NCI-H1105 treated with DMSO at 0.1 percent for 48 hours (cell line): ENCODE results near the gene HCRTR1.

Source experiments
- DNase-seq: peaks from one replicate; lab custom pipeline; 2025; lab: John Stamatoyannopoulos, UW

HCRTR1 gene

DNA sequence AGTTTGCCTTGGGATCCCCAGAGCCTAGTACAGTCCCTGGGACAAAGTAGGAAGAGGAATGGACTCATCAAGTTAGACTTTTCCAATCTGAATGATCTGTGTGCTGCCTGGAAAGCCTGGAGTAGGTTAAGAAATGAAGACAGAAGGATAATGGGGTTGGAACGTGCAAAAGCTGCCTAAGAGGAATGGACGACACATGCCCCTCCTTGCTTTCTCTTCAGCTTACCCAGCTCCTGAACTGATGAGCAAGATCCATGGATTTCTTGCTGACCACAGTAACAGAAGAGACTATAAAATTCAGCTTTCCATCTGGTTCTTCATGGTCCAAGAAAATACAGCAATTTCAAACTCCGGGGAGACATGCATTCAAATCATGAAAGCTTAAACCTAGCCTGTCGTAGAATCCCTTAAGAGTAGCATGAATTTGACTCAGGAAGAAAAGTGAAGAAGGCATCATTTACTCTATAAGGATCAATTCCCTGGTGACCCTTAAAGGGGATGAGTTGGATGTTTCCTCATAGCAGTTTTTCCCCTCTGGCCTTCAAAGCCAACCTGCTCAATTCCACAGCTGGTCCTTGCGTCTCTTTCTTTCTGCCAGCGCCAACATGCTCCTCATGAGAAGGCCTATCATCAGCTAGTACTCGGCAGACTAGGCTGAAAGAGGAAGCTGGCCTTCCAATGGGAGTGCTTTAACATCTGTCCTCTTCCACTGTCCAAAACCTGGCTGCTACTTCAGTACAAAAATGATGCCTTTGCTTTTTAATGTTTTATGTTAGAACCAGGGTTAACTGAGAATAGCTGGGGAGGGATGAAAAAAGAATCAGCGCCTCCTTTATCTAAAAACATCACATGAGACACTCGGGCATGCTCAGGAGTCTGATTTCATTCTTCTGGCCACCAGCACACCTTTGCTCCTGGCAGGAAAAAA is 32.9 kb downstream of the HCRTR1 start:
- no peak for DNase-seq

DNA sequence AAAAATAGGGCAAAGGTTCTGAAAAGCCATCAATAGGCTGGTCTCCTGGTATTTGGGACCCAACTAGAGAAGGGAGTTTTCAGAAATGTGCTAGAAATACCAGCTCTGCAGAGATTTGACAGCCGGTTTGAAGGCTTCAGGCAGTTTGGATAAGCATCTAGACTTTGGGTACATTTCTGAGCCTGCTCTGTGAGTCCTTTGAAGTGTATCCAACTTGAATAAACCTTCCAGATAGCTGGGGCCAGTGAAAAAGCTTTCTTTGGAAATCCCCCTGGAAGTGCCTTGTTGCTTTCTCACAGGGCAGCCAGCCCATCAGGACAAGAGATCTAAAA is 33.6 kb downstream of the HCRTR1 start:
- no peak for DNase-seq

DNA sequence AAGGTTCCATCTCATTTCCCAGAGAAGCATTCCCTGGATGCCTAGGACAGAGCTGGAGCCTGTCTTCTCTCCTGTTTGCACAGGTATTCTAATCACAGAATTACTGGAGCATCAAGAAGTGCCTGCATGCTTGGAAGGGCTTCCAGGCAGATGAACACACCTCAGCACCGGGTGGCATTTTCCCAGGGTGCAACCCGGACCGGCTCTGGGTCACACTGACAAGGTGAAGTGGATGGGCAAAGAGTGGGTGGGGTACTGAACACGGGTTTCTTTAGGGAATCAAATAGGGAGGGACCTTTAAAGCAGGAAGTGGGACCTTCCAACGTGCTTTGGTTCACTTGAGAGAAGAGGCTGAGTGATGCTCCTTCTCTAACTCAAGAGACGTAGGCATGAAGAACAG is 34.3 kb downstream of the HCRTR1 start:
- DNase-seq = no peak

DNA sequence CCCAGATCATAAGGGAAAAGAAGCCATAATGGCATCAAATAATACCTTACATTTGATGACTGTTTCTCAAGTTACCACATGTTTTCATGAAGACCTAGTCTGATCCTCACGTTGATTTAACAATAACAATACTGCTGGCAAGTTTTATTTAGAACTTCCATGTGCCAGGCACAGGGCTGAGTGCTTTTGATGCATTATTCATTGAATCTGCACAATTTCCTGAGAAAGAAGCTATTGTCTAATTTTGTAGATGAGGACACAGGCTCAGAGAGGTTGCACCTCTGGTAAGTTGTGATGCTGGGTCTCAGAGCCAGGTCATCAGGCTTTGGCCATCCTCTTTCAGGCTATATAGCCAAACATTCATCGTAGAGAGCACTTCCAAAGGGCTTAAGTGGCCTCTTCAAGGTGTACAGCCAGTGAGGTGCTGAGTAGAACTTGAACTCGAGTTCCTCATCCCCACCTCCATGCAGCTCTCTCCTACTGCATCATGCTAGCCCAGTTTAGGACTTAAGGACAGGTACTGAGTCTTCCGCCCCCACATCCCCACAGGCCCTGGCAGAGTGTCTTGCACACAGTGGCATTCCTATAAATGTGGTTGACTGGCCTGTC is 35.5 kb downstream of the HCRTR1 start:
- no peak for DNase-seq

DNA sequence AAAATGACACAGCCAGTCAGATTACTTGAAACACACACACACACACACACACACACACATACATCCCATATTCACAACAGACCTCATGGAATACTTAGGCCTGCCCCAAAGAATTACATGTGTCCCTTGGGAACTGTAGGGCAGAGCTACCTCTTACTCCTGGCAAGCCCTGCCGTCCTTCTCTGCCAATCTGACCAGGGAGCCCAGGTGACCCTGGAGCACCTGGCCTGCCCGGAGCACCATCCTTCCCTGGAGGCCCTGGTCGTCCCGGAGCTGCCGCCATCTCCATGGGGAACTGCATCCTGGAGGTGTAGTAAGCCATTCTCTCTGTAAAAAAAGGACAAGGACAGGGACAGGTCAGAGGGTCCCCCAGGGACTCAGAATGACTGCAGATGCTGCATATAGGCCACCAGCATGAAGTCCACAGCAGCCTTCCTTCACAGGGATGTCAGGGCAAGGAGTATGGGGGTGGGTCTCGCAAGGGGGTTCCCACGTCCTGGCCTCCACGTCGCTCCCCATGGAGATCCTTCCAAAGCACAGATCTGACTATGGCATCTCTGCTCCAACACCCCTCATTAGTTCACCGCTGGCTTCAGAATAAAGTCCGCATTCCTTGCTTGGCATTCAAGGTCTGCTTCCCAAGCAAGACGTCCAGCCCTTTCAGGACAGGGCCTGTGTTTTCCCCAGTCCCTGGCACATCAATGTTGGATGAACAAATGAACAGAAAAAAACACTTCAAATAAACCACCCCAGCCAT is 36.4 kb downstream of the HCRTR1 start:
- no peak for DNase-seq

DNA sequence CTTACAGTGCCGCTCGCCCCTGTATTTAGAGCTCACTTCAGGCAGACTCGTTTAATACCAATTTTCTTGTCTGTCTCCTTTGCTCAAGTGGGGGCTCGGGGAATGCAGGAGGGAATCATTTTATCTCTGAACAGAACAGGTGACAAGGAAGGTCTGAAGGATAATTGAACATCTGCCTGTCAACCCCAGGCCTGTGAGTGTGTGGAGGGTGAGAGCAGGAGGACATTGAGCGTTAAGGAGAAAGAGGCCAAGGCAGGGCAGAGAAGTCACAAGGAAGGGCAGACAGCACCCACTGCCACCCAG is 36.9 kb downstream of the HCRTR1 start:
- no peak for DNase-seq

DNA sequence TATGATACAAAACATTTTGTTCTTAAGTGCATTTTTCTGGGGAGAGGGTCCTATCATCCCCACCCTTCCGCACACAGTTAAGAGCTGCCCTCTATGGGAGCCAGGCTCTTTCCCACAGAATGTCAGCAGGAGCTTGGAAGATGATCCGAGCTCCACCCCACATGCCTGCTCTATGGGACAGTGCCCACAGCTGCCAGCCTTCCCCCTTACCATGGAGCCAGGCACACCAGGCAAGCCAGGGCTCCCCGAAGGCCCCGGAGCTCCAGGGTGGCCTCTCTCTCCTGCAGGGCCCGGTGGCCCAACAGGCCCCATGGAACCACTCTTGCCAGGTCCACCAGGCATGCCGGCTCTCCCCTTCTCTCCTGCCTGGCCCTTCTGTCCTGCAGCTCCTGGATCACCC is 37.6 kb downstream of the HCRTR1 start:
- no peak for DNase-seq

DNA sequence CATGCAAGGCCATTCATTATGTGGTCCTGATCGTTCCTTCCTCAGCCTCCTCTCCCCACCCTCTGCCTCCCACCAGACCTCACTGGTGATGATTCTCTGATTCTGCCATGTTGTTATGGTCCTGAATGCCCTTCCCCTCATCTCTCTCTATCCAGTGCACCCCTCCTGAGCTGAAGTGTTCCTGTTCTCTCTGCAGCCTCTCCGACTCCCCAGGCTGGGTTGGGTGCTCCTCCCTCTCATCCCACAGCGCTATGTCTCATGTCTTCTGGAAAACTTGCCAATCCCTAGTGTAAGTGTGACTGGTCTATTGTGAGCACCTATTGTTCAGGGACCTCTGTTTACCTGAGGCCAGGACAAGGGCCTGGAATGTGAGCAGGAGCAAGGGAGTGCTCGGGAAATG is 38.3 kb downstream of the HCRTR1 start:
- DNase-seq = no peak

DNA sequence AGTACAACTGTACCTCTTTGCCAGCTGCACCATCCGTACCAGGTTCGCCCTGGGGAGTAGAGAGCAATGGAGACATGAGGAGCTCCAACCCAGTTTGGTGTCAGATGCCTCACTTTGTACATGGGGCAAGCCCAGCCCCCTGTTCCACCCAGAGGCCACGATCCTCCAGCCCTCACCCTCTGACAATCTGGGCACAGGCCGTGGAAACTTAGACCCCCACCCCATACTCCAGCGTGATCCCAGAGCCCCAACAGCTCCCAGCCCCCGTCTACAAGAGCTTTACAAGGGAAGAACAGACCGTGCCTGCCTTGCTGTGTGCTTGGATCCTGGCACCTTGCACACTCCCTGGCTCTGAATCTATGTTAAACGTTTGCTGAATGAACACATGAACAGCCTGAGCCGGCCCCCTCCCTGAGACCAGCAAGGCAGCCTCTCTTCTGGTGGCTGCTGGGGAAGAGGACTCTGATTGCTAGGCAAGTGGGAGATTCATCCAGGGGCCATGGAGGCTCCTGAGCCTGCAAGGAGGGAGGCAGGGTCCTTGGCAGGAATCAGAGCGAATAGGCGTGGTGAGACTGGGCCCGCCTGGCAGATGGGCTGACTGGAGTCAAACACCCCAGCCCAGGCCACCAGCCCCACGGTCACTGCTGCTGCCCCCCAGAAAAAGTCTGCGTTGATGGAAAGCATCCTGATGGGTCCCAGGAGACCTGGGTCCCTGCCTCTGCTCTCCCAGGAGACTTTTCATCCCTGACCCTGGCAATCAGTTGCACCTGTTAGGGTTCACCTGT is 39.7 kb downstream of the HCRTR1 start:
- no peak for DNase-seq

DNA sequence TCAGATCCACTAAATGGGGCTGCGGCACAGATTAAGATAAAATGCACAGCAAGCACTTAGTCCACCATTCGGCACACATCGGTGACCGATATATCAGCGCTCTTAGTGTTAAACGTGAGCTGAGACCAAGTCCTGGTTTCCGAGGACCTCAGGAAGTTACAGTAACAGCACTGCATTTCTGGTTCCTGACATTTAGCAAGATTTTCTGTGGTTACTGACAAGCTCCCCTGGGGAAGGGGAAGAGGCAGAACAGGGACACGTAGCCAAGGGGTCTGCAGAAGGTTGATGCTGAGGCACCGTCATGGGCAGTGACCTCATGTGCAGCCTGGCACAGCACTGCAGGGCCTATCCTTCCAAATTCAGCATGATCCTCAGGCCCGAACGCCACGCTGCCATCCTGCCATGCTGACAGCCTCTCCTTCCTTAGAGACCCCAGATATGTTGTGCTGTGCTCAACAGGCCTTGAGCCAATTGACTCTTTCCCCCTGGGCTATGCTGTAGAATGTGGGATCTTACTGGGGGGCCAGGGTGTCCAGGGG is 40.6 kb downstream of the HCRTR1 start:
- DNase-seq = no peak

DNA sequence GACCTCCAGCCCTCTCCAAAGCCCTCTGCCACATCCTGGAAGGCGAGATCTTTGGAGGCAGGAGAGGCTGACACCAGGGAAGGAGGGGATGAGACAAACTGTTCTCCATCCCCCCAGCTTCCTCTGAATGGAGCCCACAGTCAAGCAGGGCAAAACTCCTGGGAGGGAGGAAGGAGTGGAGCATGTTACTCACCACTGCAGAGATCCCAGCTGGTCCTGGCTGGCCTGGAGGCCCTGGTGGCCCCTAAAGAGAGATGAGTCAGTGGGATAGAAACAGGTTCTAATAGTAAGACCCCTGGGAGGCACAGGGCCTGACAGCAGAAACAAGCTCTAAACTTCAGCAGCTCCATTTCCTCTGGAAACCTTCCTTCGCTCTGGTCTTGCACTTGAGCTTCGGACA is 41.2 kb downstream of the HCRTR1 start:
- DNase-seq = no peak

DNA sequence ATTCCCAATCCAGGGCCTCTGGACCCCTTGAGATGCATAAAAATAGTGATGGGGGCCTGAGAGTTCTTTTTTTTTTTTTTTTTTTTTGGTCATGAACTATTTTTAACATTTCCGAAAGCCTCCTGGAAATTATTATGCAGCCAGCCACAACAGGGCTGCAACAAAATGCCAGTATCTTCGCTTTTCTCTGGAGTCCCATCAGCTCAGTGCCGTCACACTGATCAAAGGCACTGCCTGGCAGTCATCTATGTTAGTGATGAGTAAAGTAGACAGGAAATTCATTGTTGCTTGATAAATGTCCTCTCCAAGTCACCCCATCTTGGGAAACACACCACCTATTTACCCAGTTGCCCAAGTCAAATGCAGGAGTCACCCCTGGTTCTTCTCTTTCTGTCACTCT is 42.4 kb downstream of the HCRTR1 start:
- no peak for DNase-seq

DNA sequence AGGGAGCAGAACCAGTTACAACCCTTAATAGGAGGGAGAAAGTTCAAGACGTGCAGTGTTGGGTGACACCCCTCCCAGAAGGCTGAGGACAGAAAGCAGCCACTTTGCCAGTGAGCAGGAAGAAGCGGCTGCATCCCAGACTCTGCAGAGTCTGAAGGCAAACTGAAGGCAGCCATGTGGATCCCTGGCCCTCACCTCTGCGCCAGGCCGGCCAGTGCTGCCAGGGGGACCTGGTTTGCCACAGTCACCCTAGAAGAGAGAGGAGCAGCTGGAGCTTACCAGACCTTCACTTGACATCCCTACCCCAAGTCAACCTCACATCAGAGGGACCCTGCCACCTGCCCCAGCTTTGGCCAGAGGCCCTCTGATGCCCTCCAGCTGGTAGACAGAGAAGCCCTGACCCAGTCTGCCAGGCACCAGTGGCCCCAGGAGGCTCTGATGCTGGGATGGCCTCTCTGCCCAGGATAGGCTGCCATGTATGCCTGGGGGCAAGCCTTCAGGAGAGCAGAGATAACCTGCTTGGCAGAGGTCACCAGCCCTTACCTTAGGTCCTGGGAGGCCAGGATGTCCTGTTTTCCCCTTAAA is 43.5 kb downstream of the HCRTR1 start:
- DNase-seq = no peak

DNA sequence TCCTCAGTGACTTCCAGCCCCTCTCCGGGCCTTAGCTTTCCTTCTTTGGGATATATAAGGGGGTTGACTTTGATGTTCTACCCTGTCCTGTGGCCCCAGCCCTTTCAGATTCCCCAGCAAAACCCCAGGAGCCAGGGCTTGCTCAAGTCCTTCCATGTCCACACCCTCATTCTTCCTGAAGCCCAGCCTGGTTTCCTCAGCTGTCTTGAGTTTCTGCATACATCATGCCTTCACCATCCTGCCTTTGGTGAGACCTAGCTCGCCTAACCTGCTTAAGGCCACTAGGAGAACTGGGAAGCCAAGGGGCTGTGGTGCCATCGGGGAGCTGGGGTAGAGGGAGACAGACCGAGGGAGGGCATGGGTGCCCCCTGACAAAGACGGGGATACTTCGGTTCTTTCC is 44.4 kb downstream of the HCRTR1 start:
- DNase-seq = no peak

DNA sequence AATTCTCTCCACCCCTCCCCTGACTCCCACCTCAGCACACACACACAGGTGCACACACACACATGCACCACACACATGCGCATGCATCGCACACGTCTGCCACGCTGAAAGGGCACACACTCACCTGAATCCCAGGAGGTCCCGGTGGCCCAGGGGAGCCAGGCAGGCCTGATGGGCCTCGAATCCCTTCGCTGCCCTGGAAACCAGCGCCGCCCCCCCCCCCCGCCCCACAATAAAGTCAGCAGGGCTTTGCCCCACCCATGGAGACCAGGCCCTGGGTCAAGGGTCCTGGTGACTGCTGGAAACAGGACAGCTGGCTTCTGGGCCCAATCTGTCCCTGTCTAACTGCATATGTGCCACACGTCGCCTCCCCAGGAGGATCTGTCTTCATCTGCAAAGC is 45.0 kb downstream of the HCRTR1 start:
- no peak for DNase-seq

DNA sequence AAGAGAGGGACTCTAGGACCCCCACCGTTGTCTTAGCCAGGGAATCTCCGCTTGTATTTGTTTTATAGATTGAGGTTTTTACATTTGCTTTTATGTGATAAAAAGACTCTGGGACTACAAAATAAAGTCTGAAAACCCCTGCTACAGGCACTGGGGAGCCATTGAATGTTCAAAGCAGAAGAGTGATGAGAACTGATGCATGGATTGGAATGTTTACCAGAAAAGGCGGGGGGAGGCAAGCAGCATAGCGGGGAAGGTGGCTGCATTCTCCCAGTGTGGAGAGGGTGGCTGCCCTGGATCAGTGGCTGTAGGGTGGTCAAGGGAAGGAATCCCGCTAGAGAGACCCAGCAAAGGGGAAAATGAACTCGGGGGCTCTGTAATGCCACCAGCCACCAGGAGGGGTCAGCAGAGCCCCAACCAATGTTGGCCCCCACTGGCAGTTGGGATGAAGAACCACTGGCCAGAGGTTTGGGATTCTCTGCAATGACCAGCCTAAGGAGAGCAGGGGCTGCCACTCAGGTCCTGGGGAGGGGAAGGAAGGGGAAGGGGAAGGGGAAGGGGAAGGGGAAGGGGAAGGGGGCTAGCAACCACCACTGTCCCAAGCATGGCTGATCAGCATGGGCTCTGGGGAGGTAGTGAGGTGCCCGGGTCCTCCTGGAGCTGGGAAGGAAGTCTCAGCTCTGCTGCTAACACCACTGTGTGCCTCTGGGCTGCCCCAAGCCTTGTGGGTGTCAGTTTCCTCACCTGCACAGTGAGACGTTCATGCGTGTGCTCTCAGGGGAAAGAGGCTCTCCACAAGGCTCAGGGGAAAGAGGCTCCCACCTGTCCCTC is 46.3 kb downstream of the HCRTR1 start:
- DNase-seq = peak; percentile 33

DNA sequence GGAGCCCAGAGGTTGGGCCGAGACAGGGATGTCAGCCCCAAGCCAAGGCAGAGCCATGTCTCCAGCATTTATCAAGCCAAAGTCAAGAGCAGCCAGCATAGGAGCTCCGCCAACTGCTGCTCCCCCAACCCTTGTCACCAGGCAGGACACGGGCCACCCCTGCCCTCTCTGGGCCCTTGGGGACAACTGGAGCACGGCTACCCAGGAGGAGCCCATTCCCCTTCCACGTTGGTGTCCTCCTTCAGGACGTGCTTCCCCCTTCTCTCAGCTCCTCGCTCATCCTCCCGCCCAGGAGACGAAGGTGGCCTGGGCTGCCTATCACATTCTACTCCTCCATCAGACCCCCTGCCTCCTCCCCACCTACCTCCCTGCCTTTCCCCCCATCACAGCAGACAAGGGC is 47.0 kb downstream of the HCRTR1 start:
- no peak for DNase-seq

DNA sequence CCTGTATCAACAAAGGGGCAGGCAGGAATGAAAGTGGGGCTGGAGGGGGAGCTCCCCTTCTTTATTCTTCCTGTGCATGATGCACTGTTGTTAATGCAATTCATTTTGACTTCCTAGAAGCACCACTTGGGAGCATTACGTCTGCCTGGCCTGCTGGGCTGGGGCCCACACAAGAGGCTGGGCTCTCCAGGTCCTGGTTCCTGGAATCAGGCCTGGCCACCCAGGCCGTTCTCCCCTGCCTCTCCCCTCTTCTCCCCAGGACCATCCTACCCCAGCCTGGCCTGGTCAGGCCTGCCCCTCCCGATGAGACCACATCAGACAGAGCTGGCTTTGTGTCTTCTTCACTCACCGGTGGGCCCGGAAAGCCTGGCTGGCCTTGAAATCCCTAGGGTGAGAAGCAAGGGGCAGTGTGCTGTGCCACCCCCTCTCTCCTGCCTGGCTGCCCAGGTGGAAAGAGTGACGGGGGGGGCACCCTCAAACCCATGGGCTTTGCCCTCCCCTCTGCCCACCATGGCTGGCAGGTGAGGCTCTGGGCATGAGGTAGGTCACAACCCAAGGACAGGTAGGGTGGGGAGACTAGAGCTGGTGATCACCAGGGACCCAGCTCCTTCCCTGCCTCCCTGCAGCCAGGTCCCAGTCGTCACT is 47.9 kb downstream of the HCRTR1 start:
- no peak for DNase-seq

DNA sequence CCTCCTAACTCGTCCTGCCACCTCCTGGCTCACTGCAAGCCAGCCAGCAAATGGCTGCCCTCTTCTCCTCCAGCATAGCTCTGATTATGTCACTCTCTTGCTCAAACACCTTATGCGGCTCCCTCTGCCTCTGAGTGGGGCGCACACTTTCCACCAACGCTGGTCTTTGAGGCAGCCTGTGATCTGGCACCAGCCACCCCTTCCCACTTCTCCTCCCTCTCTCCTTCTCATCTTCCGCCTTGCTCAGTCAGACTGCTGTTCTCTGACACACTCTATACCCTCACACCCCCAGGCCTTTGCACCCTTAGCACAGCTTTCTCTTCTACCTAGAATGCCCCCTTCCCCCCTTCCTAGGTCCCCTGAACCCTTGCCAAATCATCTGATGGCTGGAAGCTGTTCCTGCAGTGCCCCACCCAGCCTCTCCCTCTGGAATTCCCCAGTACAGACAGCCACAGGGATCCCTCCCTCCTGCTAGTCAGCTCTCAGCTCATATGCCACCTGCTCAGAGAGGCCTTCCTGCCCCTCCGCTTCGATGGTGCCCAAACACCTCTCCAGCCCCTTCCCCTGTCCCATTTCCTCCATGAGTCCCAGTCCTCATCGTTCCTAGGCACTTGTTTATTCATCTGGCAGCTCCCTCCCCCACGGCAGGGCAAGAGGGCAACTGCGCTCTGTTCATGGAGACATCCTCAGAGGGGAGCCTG is 48.9 kb downstream of the HCRTR1 start:
- DNase-seq = no peak
